RWPE2 (cell line): ENCODE measurements around the gene RDH11.
"Not testable (repeated sequence)": the region's sequence is repeated elsewhere in the genome, so short reads cannot be mapped to it uniquely, and the experiment has no call there.

Experiments used
- ATAC-seq: fragments of 200-7000 bp; cut with Tn5 transposase; 3 replicates; pipeline ENCODE4 v1.9.1; 2021; ENCODE audit warnings: low read depth
- DNase-seq: peaks from one replicate; pipeline ENCODE4 v3.0.0-alpha.2; 2020; ENCODE audit warnings: low spot score
- H3K27ac ChIP-seq: fragments of 450-650 bp; 2 replicates; pipeline ENCODE4 v1.5.1; 2017; ENCODE audit warnings: mild to moderate bottlenecking; ENCODE audit not compliant: poor library complexity, severe bottlenecking
- H3K27me3 ChIP-seq: fragments of 250-450 bp; sonication (Bioruptor Pico); 2 replicates; pipeline ENCODE4 v1.5.1; 2021; ENCODE audit warnings: mild to moderate bottlenecking, moderate library complexity; ENCODE audit not compliant: insufficient read depth, poor library complexity, severe bottlenecking
- H3K36me3 ChIP-seq: fragments of 250-450 bp; sonication (Bioruptor Pico); 2 replicates; pipeline ENCODE4 v1.5.1; 2020; ENCODE audit warnings: low read depth, mild to moderate bottlenecking, moderate library complexity
- H3K4me1 ChIP-seq: fragments of 250-450 bp; sonication (Bioruptor Pico); 2 replicates; pipeline ENCODE4 v1.5.1; 2021; ENCODE audit warnings: mild to moderate bottlenecking, moderate library complexity; ENCODE audit not compliant: insufficient read depth, poor library complexity, severe bottlenecking
- H3K4me3 ChIP-seq: fragments of 250-450 bp; sonication (Bioruptor Pico); 2 replicates; pipeline ENCODE4 v1.5.1; 2021; ENCODE audit warnings: mild to moderate bottlenecking, moderate library complexity; ENCODE audit not compliant: severe bottlenecking
- H3K9me3 ChIP-seq: fragments of 250-450 bp; sonication (Bioruptor Pico); 2 replicates; pipeline ENCODE4 v1.5.1; 2021; ENCODE audit warnings: mild to moderate bottlenecking, moderate library complexity; ENCODE audit not compliant: severe bottlenecking
- TF ChIP-seq, protein P1 (sequence below): fragments of 450-650 bp; IDR thresholded peaks from one replicate; pipeline ENCODE4 v1.5.1; 2017; ENCODE audit warnings: mild to moderate bottlenecking, moderate library complexity; ENCODE audit not compliant: poor library complexity, severe bottlenecking

RDH11 gene

DNA sequence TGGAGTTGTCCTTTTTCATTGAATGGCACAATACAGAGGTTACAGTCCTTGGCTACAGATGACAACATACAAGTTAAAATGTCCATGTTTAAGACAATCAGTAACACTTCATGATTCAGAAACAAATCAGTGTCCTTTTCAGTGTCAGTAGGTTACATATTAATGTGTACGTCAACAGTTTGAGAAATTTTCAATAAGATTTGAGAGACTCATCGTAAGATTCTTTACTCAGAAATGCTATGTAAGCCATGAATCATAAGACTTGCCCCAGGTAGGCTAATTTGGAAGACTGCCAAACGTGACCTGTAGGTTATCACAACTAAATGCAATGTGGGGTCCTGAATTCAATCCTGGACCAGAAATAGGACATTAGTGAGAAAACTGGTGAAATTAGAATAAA is 9.6 kb upstream of the RDH11 start:
- Histone ChIP-seq H3K9me3 (peaks cover 6% of the 10 kb centered on the region), H3K4me3 (no peak overlapping the region), H3K27ac (no peak overlapping the region), H3K36me3 (no peaks in the 10 kb centered on the region), H3K27me3 (no peaks in the 10 kb centered on the region), H3K4me1 (peaks cover 7% of the 10 kb centered on the region)
- DNase-seq = no peak
- ATAC-seq = peak; percentile 59
- TF ChIP-seq, protein P1, sequence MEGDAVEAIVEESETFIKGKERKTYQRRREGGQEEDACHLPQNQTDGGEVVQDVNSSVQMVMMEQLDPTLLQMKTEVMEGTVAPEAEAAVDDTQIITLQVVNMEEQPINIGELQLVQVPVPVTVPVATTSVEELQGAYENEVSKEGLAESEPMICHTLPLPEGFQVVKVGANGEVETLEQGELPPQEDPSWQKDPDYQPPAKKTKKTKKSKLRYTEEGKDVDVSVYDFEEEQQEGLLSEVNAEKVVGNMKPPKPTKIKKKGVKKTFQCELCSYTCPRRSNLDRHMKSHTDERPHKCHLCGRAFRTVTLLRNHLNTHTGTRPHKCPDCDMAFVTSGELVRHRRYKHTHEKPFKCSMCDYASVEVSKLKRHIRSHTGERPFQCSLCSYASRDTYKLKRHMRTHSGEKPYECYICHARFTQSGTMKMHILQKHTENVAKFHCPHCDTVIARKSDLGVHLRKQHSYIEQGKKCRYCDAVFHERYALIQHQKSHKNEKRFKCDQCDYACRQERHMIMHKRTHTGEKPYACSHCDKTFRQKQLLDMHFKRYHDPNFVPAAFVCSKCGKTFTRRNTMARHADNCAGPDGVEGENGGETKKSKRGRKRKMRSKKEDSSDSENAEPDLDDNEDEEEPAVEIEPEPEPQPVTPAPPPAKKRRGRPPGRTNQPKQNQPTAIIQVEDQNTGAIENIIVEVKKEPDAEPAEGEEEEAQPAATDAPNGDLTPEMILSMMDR = no peak

GRCh38 chr14:67704484-67705089 is 9.0 kb upstream of the RDH11 start:
- Histone ChIP-seq H3K27ac (no peak overlapping the region), H3K9me3 (peaks cover under 1% of the 10 kb centered on the region), H3K36me3 (no peaks in the 10 kb centered on the region), H3K4me1 (peaks cover 7% of the 10 kb centered on the region), H3K27me3 (no peaks in the 10 kb centered on the region), H3K4me3 (no peak overlapping the region)
- TF ChIP-seq, protein P1 = peak; percentile 97
- peak; percentile 78 for ATAC-seq
- no peak for DNase-seq

- no peak for ATAC-seq
- H3K4me3 ChIP-seq = no peak overlapping the region
- no peaks in the 10 kb centered on the region for H3K36me3 ChIP-seq
Measured at GRCh38 chr14:67703997-67704396, 8.4 kb upstream of the RDH11 start.

GRCh38 chr14:67701492-67701891 is 5.9 kb upstream of the RDH11 start, which contains the start of gene RDH12:
TSS of gene RDH12 (plus strand) at chr14:67701886. CDS start at chr14:67722643, 20,757 bp downstream.
- not testable (repeated sequence) for H3K4me1 ChIP-seq, H3K9me3 ChIP-seq, H3K4me3 ChIP-seq, H3K27ac ChIP-seq, H3K27me3 ChIP-seq, H3K36me3 ChIP-seq, DNase-seq, ATAC-seq

More at GRCh38 chr14:67703997-67704396, 8.4 kb upstream of the RDH11 start:
- TF ChIP-seq, protein P1 = no peak
- H3K27me3 ChIP-seq = no peaks in the 10 kb centered on the region
- DNase-seq = no peak
- no peaks in the 10 kb centered on the region for H3K9me3 ChIP-seq
- no peak overlapping the region for H3K27ac ChIP-seq
- peaks cover 7% of the 10 kb centered on the region for H3K4me1 ChIP-seq

DNA sequence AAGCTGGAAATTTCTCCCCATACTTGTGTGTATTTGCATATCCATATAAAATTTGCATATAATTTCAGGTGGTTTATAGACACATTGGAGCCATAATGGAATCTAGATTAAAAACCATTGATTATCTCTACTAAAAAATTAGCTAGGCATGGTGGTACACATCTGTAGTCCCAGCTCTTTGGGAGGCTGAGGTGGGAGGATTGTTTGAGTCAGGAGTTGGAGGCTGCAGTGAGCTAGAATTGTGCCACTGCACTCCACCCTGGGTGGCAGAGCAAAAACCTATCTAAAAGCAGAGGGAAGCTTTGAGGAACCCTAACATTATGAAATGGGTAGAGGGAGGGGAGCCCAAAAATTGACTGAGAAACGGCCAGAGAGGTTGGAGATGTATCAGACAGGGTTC is 2.6 kb upstream of the RDH11 start:
- Histone ChIP-seq H3K27me3 (no peaks in the 10 kb centered on the region), H3K4me1 (peaks cover 18% of the 10 kb centered on the region), H3K36me3 (peaks cover 9% of the 10 kb centered on the region), H3K4me3 (no peak overlapping the region), H3K9me3 (no peaks in the 10 kb centered on the region), H3K27ac (no peak overlapping the region)
- ATAC-seq (no peak), DNase-seq (no peak)
- TF ChIP-seq, protein P1 = no peak
